Activated B cell treated with CpG ODN at 0.5 μM for 24 hours (primary cell): ENCODE results near the gene GNG7. TPM values are rescaled to one million over a fixed set of nuclear protein-coding genes. Genes with fewer than 3 reads are reported as not detected.
"Not testable (repeated sequence)": the region's sequence is repeated elsewhere in the genome, so short reads cannot be mapped to it uniquely, and the experiment has no call there.

ENCODE experiments used
- ATAC-seq: fragments of 200-7000 bp; cut with Tn5 transposase; one replicate; pipeline ENCODE4 v1.10.0; 2021; ENCODE audit warnings: low read depth, mild to moderate bottlenecking, moderate library complexity
- CTCF ChIA-PET: fragments of 350-600 bp; sonication (Branson Sonifier 250); formaldehyde crosslinking; loops from one replicate; lab custom pipeline; 2021; ENCODE audit warnings: antibody characterized with exemption; lab: Charles Lee
- POLR2A ChIA-PET: fragments of 350-600 bp; sonication (Branson Sonifier 250); formaldehyde crosslinking; loops from one replicate; lab custom pipeline; 2021; ENCODE audit warnings: antibody characterized with exemption; lab: Charles Lee
- DNase-seq: peaks from one replicate; pipeline ENCODE4 v3.0.0; 2022
- H3K27ac Mint-ChIP-seq: one replicate; pipeline ENCODE4 v1.8.0; 2020; ENCODE audit warnings: mixed read lengths
- H3K27me3 Mint-ChIP-seq: one replicate; pipeline ENCODE4 v1.8.0; 2021; ENCODE audit warnings: mixed read lengths
- H3K36me3 Mint-ChIP-seq: one replicate; pipeline ENCODE4 v1.8.0; 2021; ENCODE audit warnings: low read depth, mixed read lengths
- H3K4me1 Mint-ChIP-seq: one replicate; pipeline ENCODE4 v1.8.0; 2021; ENCODE audit warnings: mixed read lengths
- H3K4me3 Mint-ChIP-seq: one replicate; pipeline ENCODE4 v1.8.0; 2020; ENCODE audit warnings: mild to moderate bottlenecking, mixed read lengths
- H3K9me3 Mint-ChIP-seq: one replicate; pipeline ENCODE4 v1.8.0; 2020; ENCODE audit warnings: mixed read lengths
- CTCF ChIP-seq: fragments of 200-600 bp; IDR thresholded peaks from one replicate; pipeline ENCODE4 v1.8.0; 2022; ENCODE audit warnings: antibody characterized with exemption, mild to moderate bottlenecking
- intact Hi-C: fragments of 100-400 bp; cut with micrococcal nuclease; formaldehyde crosslinking; loops from one replicate; pipeline ENCODE4 v1.15.1; 2024
- total RNA-seq: library from RNA; stranded (reverse); gene quantifications from 2 replicates; pipeline ENCODE4 v1.2.3, GENCODE V29; 2022

The GNG7 gene
- total RNA-seq, 1 donor from 2014 or later: 35.4 TPM

GRCh38 chr19:2561221-2561620, 141.3 kb downstream of the GNG7 start:
- intact Hi-C loops: loop anchor here (5.0 kb wide), 1 partner anchor 49 kb away; no protein-coding TSS in a partner anchor
- H3K9me3 Mint-ChIP-seq: no peaks in the 10 kb centered on the region
- H3K36me3 Mint-ChIP-seq: peaks cover 14% of the 10 kb centered on the region
- H3K27ac Mint-ChIP-seq: peak overlapping the region; percentile 94
- no peaks in the 10 kb centered on the region for H3K27me3 Mint-ChIP-seq
- H3K4me1 Mint-ChIP-seq: peaks cover 65% of the 10 kb centered on the region
- DNase-seq (no peak), ATAC-seq (no peak)
- ChIA-PET POLR2A (interaction anchor here (0.7 to 4.1 kb wide), 21 partner anchors 8 to 134 kb away, joined by 3 to 141 read pairs (median 6); partner anchors contain the start of genes GADD45B and TIMM13), CTCF (interaction anchor here (1.0 to 1.3 kb wide), 3 partner anchors 18 to 86 kb away, joined by 4 to 5 read pairs (median 4); partner anchors contain the start of gene GADD45B)
- peak overlapping the region; percentile 87 for H3K4me3 Mint-ChIP-seq
- no peak for TF ChIP-seq CTCF

- peaks cover 65% of the 10 kb centered on the region for H3K4me1 Mint-ChIP-seq
- peak overlapping the region; percentile 94 for H3K27ac Mint-ChIP-seq
Measured at GRCh38 chr19:2560369-2560768, 142.1 kb downstream of the GNG7 start.

DNA sequence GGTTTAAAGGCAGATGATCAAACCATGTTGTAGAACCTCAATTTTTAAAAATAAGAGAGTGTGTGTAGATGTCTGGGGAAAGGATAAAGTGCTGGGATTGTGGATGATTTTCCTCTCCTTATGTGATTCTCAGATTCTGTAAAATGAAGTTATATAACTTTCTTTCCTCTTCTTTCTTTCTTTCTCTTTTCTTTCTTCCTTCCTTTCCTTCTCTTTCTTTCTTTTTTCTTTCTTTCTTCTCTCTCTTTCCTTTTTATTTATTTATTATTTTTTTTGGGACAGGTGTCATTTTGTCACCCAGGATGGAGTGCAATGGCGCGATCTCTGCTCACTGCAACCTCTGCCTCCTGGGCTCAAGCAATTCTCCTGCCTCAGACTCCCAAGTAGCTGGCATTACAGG, 144.0 kb downstream of the GNG7 start:
- Mint-ChIP-seq H3K36me3 (peaks cover 16% of the 10 kb centered on the region), H3K27me3 (no peaks in the 10 kb centered on the region), H3K4me1 (peaks cover 50% of the 10 kb centered on the region), H3K9me3 (no peaks in the 10 kb centered on the region), H3K4me3 (no peak overlapping the region), H3K27ac (no peak overlapping the region)
- DNase-seq (no peak), ATAC-seq (no peak)
- CTCF ChIA-PET: no interaction called here
- TF ChIP-seq CTCF: no peak
- POLR2A ChIA-PET: interaction anchor here (0.6 kb wide), 1 partner anchor 41 kb away, joined by 5 read pairs; no protein-coding TSS in a partner anchor
- intact Hi-C loops: no loop called here

More at GRCh38 chr19:2560369-2560768, 142.1 kb downstream of the GNG7 start:
- ATAC-seq: no peak
- intact Hi-C loops: loop anchor here (5.0 kb wide), 1 partner anchor 48 kb away; no protein-coding TSS in a partner anchor
- CTCF ChIA-PET: interaction anchor here (0.9 kb wide), 1 partner anchor 15 kb away, joined by 3 read pairs; no protein-coding TSS in a partner anchor
- no peak overlapping the region for H3K4me3 Mint-ChIP-seq
- no peaks in the 10 kb centered on the region for H3K27me3 Mint-ChIP-seq
- TF ChIP-seq CTCF: no peak
- POLR2A ChIA-PET: interaction anchor here (2.7 to 4.1 kb wide), 4 partner anchors 7 to 83 kb away, joined by 12 to 141 read pairs (median 44); partner anchors contain the start of gene GADD45B
- H3K9me3 Mint-ChIP-seq: no peaks in the 10 kb centered on the region
- peaks cover 15% of the 10 kb centered on the region for H3K36me3 Mint-ChIP-seq
- no peak for DNase-seq

GRCh38 chr19:2558131-2558530, 144.4 kb downstream of the GNG7 start:
- H3K27me3 Mint-ChIP-seq, ATAC-seq, CTCF ChIA-PET, intact Hi-C loops, H3K9me3 Mint-ChIP-seq, DNase-seq, H3K4me3 Mint-ChIP-seq: not testable (repeated sequence)
- H3K4me1 Mint-ChIP-seq: peaks cover 46% of the 10 kb centered on the region
- peaks cover 16% of the 10 kb centered on the region for H3K36me3 Mint-ChIP-seq
- POLR2A ChIA-PET: interaction anchor here (0.6 to 1.1 kb wide), 2 partner anchors 52 to 82 kb away, joined by 3 read pairs; partner anchors contain the start of gene GADD45B
- peak overlapping the region; percentile 7 for H3K27ac Mint-ChIP-seq

- Mint-ChIP-seq H3K27ac (no peak overlapping the region), H3K27me3 (no peaks in the 10 kb centered on the region), H3K36me3 (peaks cover 19% of the 10 kb centered on the region), H3K4me1 (peaks cover 46% of the 10 kb centered on the region), H3K9me3 (no peaks in the 10 kb centered on the region), H3K4me3 (no peak overlapping the region)
- ATAC-seq (no peak), DNase-seq (no peak)
- ChIA-PET CTCF (no interaction called here), POLR2A (interaction anchor here (1.1 kb wide), 1 partner anchor 81 kb away, joined by 3 read pairs; the partner anchor contains the start of gene GADD45B)
- intact Hi-C loops: no loop called here
- TF ChIP-seq CTCF: no peak
Measured at GRCh38 chr19:2557093-2557440, 145.4 kb downstream of the GNG7 start.
